GM12801 (cell line): Measurements from ENCODE around the gene RPS6KA2.

ENCODE experiments used
- TF ChIP-seq, protein P1 (sequence below): IDR thresholded peaks from one replicate; pipeline ENCODE4 v1.5.1; 2011; ENCODE audit warnings: control low read depth; ENCODE audit not compliant: insufficient read length; ENCODE audit errors: extremely low read depth

The RPS6KA2 gene

DNA sequence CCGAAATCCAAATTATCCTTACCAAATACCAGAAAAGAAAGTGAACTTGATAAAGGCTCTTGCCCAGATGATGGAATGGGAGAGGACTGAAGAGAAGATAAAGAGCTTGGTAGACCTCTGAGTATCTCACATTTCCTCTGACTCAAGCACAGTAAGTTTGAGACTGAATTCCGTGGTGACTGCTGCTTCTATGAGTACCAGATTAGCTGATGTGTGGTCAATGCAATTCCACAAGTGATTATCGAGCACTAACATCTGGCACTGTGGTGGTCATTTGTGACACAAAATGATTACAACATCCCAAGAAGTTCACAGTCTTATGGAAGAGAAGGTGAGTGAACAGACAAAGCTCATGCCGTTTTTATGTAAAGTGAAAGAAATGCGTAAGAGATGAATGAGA lies 2.6 kb upstream of the RPS6KA2 start:
- TF ChIP-seq, protein P1, sequence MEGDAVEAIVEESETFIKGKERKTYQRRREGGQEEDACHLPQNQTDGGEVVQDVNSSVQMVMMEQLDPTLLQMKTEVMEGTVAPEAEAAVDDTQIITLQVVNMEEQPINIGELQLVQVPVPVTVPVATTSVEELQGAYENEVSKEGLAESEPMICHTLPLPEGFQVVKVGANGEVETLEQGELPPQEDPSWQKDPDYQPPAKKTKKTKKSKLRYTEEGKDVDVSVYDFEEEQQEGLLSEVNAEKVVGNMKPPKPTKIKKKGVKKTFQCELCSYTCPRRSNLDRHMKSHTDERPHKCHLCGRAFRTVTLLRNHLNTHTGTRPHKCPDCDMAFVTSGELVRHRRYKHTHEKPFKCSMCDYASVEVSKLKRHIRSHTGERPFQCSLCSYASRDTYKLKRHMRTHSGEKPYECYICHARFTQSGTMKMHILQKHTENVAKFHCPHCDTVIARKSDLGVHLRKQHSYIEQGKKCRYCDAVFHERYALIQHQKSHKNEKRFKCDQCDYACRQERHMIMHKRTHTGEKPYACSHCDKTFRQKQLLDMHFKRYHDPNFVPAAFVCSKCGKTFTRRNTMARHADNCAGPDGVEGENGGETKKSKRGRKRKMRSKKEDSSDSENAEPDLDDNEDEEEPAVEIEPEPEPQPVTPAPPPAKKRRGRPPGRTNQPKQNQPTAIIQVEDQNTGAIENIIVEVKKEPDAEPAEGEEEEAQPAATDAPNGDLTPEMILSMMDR, result no peak

DNA sequence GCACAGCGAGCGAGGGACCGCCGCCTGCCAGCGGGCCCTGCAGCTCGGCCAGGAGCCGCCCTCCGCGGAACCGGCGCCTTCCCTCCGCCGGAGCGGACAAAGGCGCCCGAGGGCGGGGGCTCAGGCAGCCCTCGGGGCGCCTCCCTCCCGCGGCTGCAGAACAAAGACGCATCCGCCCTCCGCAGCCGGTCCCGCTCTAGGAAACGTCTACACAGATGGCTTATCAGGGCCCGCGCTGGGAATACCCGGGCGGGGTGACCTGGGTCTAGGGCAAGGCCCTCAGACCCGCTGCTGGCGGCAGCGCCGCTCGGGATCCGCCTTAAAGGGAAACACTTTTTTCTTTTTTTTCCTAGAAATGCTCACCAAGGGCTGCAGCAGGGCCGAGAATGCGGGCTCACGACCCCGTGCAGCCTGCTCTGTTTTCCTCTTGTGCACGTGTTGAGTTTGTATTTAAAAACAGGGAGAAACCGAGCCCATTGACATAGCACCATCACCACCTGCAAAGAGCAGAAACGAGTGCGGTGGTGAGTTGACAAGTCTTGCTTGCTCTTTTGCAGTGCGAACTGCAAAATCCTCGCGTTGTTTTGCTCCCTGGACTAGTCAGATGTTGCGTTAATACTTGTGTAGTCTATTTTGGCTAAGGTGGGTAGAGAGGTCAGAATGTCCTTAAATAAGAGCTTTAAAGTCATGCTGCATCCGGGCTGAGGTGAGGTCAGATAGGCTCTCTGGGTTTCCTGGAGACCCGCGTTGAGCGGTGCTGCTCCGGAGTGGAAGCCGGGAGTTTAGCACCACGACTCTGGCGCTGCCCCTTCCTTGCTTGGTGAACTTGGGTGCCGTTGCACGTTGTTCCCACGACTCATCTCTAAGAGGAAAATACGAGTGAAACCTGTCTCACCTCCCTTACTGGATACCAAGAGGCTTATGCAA lies 1.1 kb upstream of the RPS6KA2 start:
- TF ChIP-seq, protein P1, result no peak

DNA sequence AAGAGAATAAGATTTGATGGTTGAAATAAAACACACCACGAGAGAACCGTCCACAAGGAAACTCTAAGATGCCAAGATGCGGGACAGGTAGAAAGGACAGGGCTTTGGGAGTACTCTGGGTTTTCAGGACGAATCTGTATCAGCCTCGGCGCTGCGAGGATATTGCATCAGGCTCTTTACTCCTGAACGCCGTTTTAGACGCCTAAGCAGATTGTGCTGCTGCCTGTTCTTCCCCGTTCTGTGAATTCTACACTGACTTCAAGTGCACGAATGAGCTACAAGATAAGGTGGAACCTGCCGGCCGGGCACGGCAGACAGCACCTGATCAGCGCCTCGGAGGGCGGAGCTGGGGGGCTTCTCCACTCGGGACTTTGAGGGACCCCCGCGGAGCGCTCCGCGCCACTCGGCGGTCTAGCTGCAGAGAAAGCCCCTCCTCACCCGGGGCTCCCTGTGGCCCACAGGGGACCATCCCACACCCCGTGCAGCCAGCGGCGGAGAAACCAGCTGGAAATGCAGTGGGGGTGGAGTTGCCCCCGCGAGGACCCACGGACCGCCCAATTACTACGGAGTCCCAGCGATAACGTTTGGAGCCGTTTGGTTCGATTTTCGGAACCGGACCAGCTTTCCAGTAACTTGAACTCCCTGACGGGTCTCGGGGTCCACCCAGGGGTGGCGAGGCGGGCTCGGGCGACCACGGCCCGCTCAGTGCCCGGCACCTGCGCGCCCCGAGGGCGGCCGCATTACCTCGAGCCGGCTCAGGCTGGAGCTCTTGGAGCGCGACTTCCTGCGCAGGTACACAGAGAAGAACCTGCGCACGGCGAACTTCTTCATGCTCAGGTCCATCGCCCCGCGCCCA lies 646 bp downstream of the RPS6KA2 start:
- TF ChIP-seq, protein P1, result no peak

DNA sequence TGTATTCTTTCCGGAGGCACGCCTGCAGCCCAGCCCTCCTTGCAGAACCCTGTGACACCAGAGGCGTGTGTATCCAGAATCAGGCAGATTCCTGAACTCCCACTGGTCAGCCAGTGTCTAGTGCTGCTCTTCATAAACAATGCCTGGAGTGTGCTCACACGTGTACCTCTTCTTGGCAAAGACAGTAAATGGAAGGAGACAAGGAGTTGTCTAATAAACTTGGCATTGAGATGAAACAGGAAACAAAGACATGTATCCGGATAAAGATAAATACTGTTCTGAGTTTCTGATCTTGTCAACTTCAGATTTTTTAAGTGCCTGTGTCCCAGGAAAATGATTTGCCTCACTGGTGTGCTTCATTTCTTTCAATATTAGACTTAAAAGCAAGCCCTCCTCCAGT lies 1.7 kb downstream of the RPS6KA2 start:
- TF ChIP-seq, protein P1, result no peak

DNA sequence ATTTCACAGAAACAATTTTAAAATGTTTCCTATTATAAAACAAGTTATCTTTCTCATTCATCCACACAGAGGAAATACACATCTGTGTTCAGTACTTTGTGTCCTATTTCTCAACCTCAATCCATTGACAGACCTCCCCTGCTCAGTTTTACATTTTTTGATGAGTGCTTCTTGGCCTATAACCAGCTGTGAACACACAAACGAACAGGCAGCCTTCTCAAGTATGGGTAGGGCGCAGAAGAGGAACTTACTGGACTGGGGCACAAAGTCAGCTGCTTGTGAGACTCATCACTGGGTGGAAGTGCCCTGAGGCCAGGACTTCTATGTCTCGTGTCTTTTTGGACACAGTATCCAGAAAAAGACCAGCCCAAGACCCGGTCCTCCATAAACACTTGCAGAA lies 2.8 kb downstream of the RPS6KA2 start:
- TF ChIP-seq, protein P1, result no peak

DNA sequence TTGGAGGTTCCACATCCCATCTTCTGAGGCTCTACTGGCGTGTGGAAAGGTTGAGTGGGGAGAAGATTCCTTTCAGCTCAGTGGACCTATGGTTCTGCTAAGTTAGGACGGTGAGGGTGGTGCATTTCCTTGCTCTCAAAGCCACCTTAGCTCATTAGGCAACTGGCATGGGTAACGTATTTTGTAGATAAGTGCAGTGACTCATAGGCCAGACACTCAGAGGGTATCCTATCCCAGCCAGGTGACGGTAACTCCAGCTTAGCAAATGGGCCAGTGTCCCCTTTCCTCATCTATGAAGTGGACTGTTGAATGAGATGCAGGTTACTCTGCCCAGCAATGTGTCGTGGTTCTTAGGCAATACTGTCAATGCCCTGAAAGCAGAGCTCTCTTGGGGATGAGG lies 3.7 kb downstream of the RPS6KA2 start:
- TF ChIP-seq, protein P1, result no peak

DNA sequence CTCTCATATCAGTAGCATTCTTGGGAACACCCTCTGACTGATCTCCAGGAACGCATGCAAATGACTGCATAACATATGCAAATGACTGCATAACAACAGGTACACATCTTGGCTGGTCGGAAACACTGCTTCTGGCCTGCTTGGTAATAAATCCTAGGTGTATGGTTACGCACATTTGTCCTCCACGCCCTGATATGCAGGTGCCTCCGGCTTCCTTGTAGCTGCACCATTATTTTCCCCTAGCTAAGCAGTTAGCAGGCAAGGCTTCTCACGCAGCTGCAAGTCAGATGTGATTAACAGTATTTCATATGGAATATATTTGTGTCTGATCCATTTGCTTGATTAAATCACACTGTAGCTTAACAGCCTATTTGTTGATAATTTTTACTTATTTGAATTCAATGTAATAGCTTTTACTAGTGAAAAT lies 5.9 kb downstream of the RPS6KA2 start:
- TF ChIP-seq, protein P1, result no peak
